Vagina (tissue), 2 donors: ENCODE results near the gene KMT2A. TPM values are rescaled to one million over a fixed set of nuclear protein-coding genes. Genes with fewer than 3 reads are reported as not detected.
"Not testable (repeated sequence)": the region's sequence is repeated elsewhere in the genome, so short reads cannot be mapped to it uniquely, and the experiment has no call there.

ENCODE experiments used
- DNase-seq, 2 donors: peaks; one replicate each; pipeline ENCODE4 v3.0.0-alpha.2; 2017; ENCODE audit errors: extremely low spot score in 2 of 2
- H3K27ac ChIP-seq: fragments of 200-600 bp; sonication (generic); one replicate; pipeline ENCODE4 v1.5.1; 2019
- H3K27me3 ChIP-seq: fragments of 200-600 bp; sonication (generic); one replicate; pipeline ENCODE4 v1.5.1; 2019
- H3K36me3 ChIP-seq, 2 donors: fragments of 200-600 bp; sonication (generic); one replicate each; pipeline ENCODE4 v1.5.1; 2017 to 2019
- H3K4me1 ChIP-seq: fragments of 200-600 bp; sonication (generic); one replicate; pipeline ENCODE4 v1.5.1; 2019
- H3K4me3 ChIP-seq, 2 donors: fragments of 200-600 bp; sonication (generic); 1 replicate in 1 of 2; 2 replicates in 1 of 2; pipeline ENCODE4 v1.5.1; 2016 to 2019
- H3K9me3 ChIP-seq: fragments of 200-600 bp; sonication (generic); one replicate; pipeline ENCODE4 v1.5.1; 2019
- POLR2A ChIP-seq, 2 donors: fragments of 450-650 bp; IDR thresholded peaks; one replicate each; pipeline ENCODE4 v1.6.1; 2017; ENCODE audit warnings: antibody characterized with exemption in 2 of 2, mild to moderate bottlenecking in 2 of 2, moderate library complexity in 2 of 2
- POLR2AphosphoS5 ChIP-seq, 2 donors: sonication (generic); formaldehyde crosslinking; IDR thresholded peaks; one replicate each; pipeline ENCODE4 v1.9.0; 2017; ENCODE audit warnings: antibody characterized with exemption in 2 of 2, mild to moderate bottlenecking in 2 of 2, low read depth in 1 of 2; ENCODE audit not compliant: insufficient read depth in 1 of 2
- intact Hi-C: fragments of 100-400 bp; cut with DNase I; formaldehyde crosslinking; loops from one replicate; pipeline ENCODE4 v1.15.1; 2023
- total RNA-seq: library from RNA; depleted of rRNA; stranded (reverse); fragments of >200 nt; gene quantifications from one replicate; pipeline ENCODE4 v1.2.3, GENCODE V29; 2016
- TF ChIP-seq, protein P1 (sequence below), 3 experiments: fragments of 450-650 bp in 2 of 3; fragments of 200-600 bp in 1 of 3; sonication (generic) in 1 of 3; IDR thresholded peaks; one replicate each; pipeline ENCODE4 v1.5.1; 2017 to 2019; ENCODE audit warnings: antibody characterized with exemption in 3 of 3, mild to moderate bottlenecking in 2 of 3, moderate library complexity in 2 of 3

The KMT2A gene
- total RNA-seq, 1 donor from 2014 or later, result 72.7 TPM

DNA sequence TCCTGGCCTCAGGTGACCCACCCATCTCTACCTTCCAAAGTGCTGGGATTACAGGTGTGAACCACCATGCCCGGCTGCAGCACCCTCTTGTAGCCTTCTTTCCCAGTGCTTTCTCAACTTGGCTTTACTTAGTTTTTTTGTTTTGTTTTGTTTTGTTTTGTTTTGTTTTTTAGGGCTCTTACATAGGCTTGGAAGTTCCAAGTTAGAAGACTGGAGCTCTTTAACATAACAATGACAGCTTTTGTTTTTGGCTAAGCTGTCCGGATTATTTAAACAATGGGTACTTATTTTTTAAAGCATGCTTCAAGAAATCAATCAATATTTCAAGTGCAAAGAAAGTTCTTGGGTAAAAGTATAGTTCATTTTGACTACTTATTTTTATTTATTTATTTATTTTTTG is 25.9 kb downstream of the KMT2A start:
- no peaks in the 10 kb centered on the region for H3K27me3 ChIP-seq
- TF ChIP-seq, protein P1, sequence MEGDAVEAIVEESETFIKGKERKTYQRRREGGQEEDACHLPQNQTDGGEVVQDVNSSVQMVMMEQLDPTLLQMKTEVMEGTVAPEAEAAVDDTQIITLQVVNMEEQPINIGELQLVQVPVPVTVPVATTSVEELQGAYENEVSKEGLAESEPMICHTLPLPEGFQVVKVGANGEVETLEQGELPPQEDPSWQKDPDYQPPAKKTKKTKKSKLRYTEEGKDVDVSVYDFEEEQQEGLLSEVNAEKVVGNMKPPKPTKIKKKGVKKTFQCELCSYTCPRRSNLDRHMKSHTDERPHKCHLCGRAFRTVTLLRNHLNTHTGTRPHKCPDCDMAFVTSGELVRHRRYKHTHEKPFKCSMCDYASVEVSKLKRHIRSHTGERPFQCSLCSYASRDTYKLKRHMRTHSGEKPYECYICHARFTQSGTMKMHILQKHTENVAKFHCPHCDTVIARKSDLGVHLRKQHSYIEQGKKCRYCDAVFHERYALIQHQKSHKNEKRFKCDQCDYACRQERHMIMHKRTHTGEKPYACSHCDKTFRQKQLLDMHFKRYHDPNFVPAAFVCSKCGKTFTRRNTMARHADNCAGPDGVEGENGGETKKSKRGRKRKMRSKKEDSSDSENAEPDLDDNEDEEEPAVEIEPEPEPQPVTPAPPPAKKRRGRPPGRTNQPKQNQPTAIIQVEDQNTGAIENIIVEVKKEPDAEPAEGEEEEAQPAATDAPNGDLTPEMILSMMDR (IDR thresholded peaks at IDR 0.05), result no peak
- TF ChIP-seq POLR2A (IDR thresholded peaks at IDR 0.05), result no peak
- no peak for TF ChIP-seq POLR2AphosphoS5 (IDR thresholded peaks at IDR 0.05; ENCODE audit: insufficient read depth in 1 of 2, low read depth in 1 of 2)
- no peaks in the 10 kb centered on the region for H3K36me3 ChIP-seq
- peaks cover 7% of the 10 kb centered on the region for H3K4me1 ChIP-seq
- intact Hi-C loops, result no loop called here
- H3K4me3 ChIP-seq, result no peak overlapping the region
- no peak for DNase-seq
- no peaks in the 10 kb centered on the region for H3K9me3 ChIP-seq
- no peak overlapping the region for H3K27ac ChIP-seq

DNA sequence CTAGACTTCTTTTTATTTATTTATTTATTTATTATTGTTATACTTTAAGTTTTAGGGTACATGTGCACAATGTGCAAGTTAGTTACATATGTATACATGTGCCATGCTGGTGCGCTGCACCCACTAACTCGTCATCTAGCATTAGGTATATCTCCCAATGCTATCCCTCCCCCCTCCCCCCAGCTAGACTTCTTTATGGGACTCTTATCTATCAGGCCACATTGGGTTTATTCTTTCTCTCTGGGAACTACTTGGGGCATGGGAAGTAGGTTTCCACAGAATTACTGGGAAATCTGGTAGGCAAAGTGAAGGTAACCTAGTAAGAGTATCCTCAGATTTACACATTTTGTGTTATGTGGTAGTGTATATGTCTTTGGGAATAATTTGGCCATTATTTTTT is 32.7 kb downstream of the KMT2A start:
- H3K4me3 ChIP-seq, H3K4me1 ChIP-seq, H3K9me3 ChIP-seq, intact Hi-C loops, DNase-seq, H3K27me3 ChIP-seq, H3K27ac ChIP-seq: not testable (repeated sequence)
- H3K36me3 ChIP-seq, result peaks cover 0 to 22% of the 10 kb centered on the region in 2 donors

DNA sequence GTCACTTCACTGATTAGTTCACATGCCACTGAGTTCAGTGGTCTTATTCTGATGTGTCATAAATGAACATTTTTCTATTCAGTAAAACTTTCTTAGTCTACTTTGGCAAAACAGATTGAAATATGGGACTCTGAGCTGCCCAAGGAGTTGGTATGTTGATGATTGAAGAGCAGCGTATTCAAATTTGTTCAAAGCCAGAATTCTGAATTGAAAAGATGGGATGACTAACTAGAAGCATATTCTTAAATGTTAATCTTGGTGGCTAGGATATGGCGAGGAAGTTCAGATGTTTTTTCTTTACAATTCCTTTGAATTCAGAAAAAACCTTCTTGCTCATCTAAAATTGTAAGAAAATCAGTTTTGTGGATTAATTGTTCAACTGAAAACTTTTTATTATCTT is 34.7 kb downstream of the KMT2A start:
- Histone ChIP-seq H3K9me3 (no peaks in the 10 kb centered on the region), H3K36me3 (peaks cover 0 to 22% of the 10 kb centered on the region in 2 donors), H3K27ac (no peak overlapping the region), H3K27me3 (no peaks in the 10 kb centered on the region), H3K4me3 (no peak overlapping the region), H3K4me1 (no peaks in the 10 kb centered on the region)
- intact Hi-C loops, result no loop called here
- TF ChIP-seq POLR2AphosphoS5 (IDR thresholded peaks at IDR 0.05; ENCODE audit: insufficient read depth in 1 of 2, low read depth in 1 of 2), result no peak
- no peak for TF ChIP-seq POLR2A (IDR thresholded peaks at IDR 0.05)
- TF ChIP-seq, protein P1 (IDR thresholded peaks at IDR 0.05), result no peak
- DNase-seq, result no peak

DNA sequence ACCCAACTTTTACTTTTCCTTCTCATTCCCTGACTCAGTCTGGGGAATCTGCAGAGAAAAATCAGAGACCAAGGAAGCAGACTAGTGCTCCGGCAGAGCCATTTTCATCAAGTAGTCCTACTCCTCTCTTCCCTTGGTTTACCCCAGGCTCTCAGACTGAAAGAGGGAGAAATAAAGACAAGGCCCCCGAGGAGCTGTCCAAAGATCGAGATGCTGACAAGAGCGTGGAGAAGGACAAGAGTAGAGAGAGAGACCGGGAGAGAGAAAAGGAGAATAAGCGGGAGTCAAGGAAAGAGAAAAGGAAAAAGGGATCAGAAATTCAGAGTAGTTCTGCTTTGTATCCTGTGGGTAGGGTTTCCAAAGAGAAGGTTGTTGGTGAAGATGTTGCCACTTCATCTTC is 37.2 kb downstream of the KMT2A start:
- H3K36me3 ChIP-seq, result peaks cover 0 to 34% of the 10 kb centered on the region in 2 donors
- DNase-seq, result no peak
- H3K4me3 ChIP-seq, result no peak overlapping the region
- no peaks in the 10 kb centered on the region for H3K27me3 ChIP-seq
- H3K4me1 ChIP-seq, result no peaks in the 10 kb centered on the region
- intact Hi-C loops, result no loop called here
- H3K27ac ChIP-seq, result no peak overlapping the region
- TF ChIP-seq, protein P1 (IDR thresholded peaks at IDR 0.05), result no peak
- TF ChIP-seq POLR2AphosphoS5 (IDR thresholded peaks at IDR 0.05; ENCODE audit: insufficient read depth in 1 of 2, low read depth in 1 of 2), result no peak
- TF ChIP-seq POLR2A (IDR thresholded peaks at IDR 0.05), result no peak
- no peaks in the 10 kb centered on the region for H3K9me3 ChIP-seq

DNA sequence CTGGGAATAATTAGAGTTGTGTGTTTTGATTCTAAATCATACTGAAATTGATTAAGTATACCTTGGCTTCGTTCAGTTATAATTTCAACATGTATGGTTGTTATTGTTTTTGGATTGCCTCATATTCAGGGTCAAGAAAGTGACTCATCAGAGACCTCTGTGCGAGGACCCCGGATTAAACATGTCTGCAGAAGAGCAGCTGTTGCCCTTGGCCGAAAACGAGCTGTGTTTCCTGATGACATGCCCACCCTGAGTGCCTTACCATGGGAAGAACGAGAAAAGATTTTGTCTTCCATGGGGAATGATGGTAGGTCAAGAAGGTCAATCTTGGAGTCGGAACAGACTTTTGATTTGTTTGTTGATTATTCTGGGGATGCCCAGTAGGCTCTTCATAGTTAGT is 40.4 kb downstream of the KMT2A start:
- no peaks in the 10 kb centered on the region for H3K4me1 ChIP-seq
- no peak for DNase-seq
- intact Hi-C loops, result no loop called here
- H3K27me3 ChIP-seq, result no peaks in the 10 kb centered on the region
- peaks cover under 1 to 64% of the 10 kb centered on the region in 2 donors for H3K36me3 ChIP-seq
- TF ChIP-seq POLR2A (IDR thresholded peaks at IDR 0.05) (no peak), POLR2AphosphoS5 (IDR thresholded peaks at IDR 0.05; ENCODE audit: insufficient read depth in 1 of 2, low read depth in 1 of 2) (no peak)
- TF ChIP-seq, protein P1 (IDR thresholded peaks at IDR 0.05), result no peak
- no peak overlapping the region for H3K4me3 ChIP-seq
- H3K9me3 ChIP-seq, result no peaks in the 10 kb centered on the region
- no peak overlapping the region for H3K27ac ChIP-seq

DNA sequence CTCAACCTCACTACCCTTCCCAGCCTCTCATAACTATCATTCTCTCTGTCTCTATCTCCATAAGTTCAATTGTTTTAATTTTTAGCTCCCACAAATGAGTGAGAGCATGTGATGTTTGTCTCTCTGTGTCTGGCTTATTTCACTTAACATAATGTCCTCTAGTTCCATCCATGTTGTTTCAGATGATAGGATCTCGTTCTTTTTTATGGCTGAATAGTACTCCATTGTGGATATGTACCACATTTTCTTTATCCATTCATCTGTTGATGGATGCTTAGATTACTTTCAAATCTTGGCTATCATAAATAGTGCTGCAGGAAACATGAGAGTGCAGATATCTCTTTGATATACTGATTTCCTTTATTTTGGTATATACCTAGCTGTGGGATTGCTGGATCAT is 44.9 kb downstream of the KMT2A start:
- H3K4me3 ChIP-seq, H3K27ac ChIP-seq, H3K27me3 ChIP-seq, H3K9me3 ChIP-seq, H3K4me1 ChIP-seq, intact Hi-C loops, DNase-seq: not testable (repeated sequence)
- H3K36me3 ChIP-seq, result peaks cover 3 to 89% of the 10 kb centered on the region in 2 donors
